ENCODE results near the gene RGS3. TPM values are rescaled to one million over a fixed set of nuclear protein-coding genes. Genes with fewer than 3 reads are reported as not detected.

The RGS3 gene
- total and polyA plus RNA-seq, 2 donors (not counting 3 experiments of a cell fraction or from before 2014, with no cell fraction given), result 356 to 416 TPM

DNA sequence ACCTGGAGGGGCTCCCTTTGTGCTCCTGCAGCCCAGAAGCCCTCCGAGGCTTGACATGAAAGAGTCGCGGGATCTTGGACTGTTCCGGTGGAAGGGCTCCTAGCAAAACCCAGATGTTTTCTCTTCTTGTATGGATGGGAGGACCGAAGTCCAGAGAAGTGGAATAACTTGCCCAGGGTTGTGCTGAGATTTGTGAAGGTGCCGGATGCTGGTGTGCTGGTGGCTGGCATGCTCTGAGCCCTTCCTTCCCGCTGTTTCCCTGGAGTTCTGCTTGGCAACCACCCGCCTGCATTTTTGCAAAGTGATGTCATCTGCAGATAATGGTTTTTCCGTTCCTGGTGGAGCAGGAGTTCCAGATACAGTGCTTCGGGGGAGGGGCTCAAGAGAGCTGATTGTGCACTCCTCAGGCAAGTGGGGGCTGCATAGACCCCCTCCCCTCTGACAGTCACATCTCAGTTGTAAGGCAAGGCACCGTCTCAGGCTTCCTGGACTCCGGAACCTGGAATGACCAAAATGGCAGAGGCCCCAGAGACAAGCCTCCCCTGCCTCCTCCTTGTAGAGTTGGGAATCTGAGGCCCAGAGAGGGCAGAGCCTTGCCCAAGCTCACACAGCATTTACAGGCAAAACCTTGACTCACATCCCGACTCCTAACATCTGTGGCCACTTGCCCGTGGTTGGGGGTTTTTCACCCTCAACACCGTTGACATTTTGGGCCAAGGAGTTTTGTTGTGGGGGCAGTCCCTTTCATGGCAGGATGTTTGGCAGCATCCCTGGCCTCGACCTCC, 157.0 kb downstream of the RGS3 start:
- peak; percentile 100 for FAIRE-seq
- H3K4me1 ChIP-seq (ENCODE audit: control insufficient read depth, extremely low read depth, insufficient read depth, low read length), result peaks cover 58% of the 10 kb centered on the region
- POLR2A ChIA-PET, result interaction anchor here (1.7 to 4.6 kb wide), 5 partner anchors 11 to 34 kb away, joined by 7 to 45 read pairs (median 23); no protein-coding TSS in a partner anchor

More for the DNA sequence above, 157.0 kb downstream of the RGS3 start:
- Histone ChIP-seq H4K20me1 (replicated peaks; ENCODE audit: control insufficient read depth, extremely low read depth, insufficient read depth, low read length) (no peaks in the 10 kb centered on the region), H3K9me1 (replicated peaks; ENCODE audit: control insufficient read depth, extremely low read depth, insufficient read depth, low read length) (no peaks in the 10 kb centered on the region), H3K79me2 (ENCODE audit: control insufficient read depth, insufficient read depth, low read length) (peaks cover 6% of the 10 kb centered on the region), H3K36me3 (ENCODE audit: control insufficient read depth in 2 of 2, extremely low read depth in 1 of 2, insufficient read depth in 2 of 2, low read length in 2 of 2) (no peaks in the 10 kb centered on the region), H3K27me3 (ENCODE audit: control insufficient read depth in 2 of 2, insufficient read depth in 2 of 2, low read length in 2 of 2) (no peaks in the 10 kb centered on the region), H3K4me2 (ENCODE audit: insufficient read depth, low read length) (peak overlapping the region; percentile 57), H3K27ac (ENCODE audit: insufficient read depth, low read depth, low read length) (peak overlapping the region; percentile 100), H3K9me3 (replicated peaks; ENCODE audit: control insufficient read depth, insufficient read depth, low read length) (no peaks in the 10 kb centered on the region), H3K9ac (replicated peaks; ENCODE audit: extremely low read depth, insufficient read depth, low read length) (peak overlapping the region; percentile 94), H2AFZ (ENCODE audit: low read depth, low read length) (no peak overlapping the region), H3K4me3 (replicated peaks in 1 of 3; ENCODE audit: insufficient read depth in 1 of 3, low read depth in 1 of 3, low read length in 3 of 3) (peak overlapping the region in 2 of 3 experiments; percentile 8 to 31)
- TF ChIP-seq GATA2 (IDR thresholded peaks at IDR 0.05; ENCODE audit: insufficient read depth, insufficient read length, low read depth, low read length) (peak; percentile 84), POLR2AphosphoS5 (IDR thresholded peaks at IDR 0.05; ENCODE audit: insufficient read depth, low read depth, low read length) (peak; percentile 84), JUN (IDR thresholded peaks at IDR 0.05; ENCODE audit: borderline replicate concordance, insufficient read depth, insufficient read length, low read depth) (peak; percentile 95), FOS (IDR thresholded peaks at IDR 0.05; ENCODE audit: borderline replicate concordance, insufficient read depth, low read length) (peak; percentile 76), EZH2 (IDR thresholded peaks at IDR 0.05; ENCODE audit: borderline replicate concordance, low read depth, low read length, severe bottlenecking) (no peak), MYC (IDR thresholded peaks at IDR 0.05; ENCODE audit: low read depth, low read length) (no peak), POLR2A (IDR thresholded peaks at IDR 0.05; ENCODE audit: low read depth, low read length) (peak; percentile 64)
- TF ChIP-seq, protein P1, sequence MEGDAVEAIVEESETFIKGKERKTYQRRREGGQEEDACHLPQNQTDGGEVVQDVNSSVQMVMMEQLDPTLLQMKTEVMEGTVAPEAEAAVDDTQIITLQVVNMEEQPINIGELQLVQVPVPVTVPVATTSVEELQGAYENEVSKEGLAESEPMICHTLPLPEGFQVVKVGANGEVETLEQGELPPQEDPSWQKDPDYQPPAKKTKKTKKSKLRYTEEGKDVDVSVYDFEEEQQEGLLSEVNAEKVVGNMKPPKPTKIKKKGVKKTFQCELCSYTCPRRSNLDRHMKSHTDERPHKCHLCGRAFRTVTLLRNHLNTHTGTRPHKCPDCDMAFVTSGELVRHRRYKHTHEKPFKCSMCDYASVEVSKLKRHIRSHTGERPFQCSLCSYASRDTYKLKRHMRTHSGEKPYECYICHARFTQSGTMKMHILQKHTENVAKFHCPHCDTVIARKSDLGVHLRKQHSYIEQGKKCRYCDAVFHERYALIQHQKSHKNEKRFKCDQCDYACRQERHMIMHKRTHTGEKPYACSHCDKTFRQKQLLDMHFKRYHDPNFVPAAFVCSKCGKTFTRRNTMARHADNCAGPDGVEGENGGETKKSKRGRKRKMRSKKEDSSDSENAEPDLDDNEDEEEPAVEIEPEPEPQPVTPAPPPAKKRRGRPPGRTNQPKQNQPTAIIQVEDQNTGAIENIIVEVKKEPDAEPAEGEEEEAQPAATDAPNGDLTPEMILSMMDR (IDR thresholded peaks at IDR 0.05; ENCODE audit: extremely low read depth in 1 of 2, insufficient read depth in 1 of 2, low read depth in 1 of 2, low read length in 2 of 2), result no peak
- TF ChIP-seq, protein P2, sequence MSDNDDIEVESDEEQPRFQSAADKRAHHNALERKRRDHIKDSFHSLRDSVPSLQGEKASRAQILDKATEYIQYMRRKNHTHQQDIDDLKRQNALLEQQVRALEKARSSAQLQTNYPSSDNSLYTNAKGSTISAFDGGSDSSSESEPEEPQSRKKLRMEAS (IDR thresholded peaks at IDR 0.05; ENCODE audit: insufficient read depth, insufficient read length), result peak; percentile 53
- CTCF ChIA-PET, result interaction anchor here (1.0 to 5.2 kb wide), 12 partner anchors 11 to 169 kb away, joined by 3 to 50 read pairs (median 5); no protein-coding TSS in a partner anchor
- peak; percentile 96 for DNase-seq (ENCODE audit: low read depth, low spot score)
- BruUV-seq (replicated peaks), result no TSS peak
- dilution Hi-C loops (cut with MboI; ENCODE audit: extremely low pct_ligation_motif_present, low sequenced_read_pairs), result no loop called here
- intact Hi-C loops (cut with micrococcal nuclease), result loop anchor here (1.0 kb wide), 7 partner anchors 10 to 55 kb away; no protein-coding TSS in a partner anchor
